Hindlimb muscle (tissue), 1 donor: Measurements from ENCODE around the gene GM2A. TPM values are rescaled to one million over a fixed set of nuclear protein-coding genes. Genes with fewer than 3 reads are reported as not detected.
A peak's percentile ranks its signal among the peaks of the same experiment; 100 is the strongest.

Source experiments
- DNase-seq: peaks from one replicate; pipeline ENCODE4 v3.0.0-alpha.2; 2013
- polyA plus RNA-seq: library from polyadenylated mRNA; unstranded; fragments of 120-200 nt; gene quantifications from one replicate; pipeline ENCODE4 v1.2.1, GENCODE V29; 2013; ENCODE audit not compliant: insufficient read length

Gene GM2A
- polyA plus RNA-seq: 26.9 TPM

- peak; percentile 99 for DNase-seq
These were observed at the start of gene GM2A for GRCh38 chr5:151252762-151253604. Gene GM2A (plus strand): TSS chr5:151253185. CDS start chr5:151253217, 32 bp downstream.

- DNase-seq: no peak
These were observed 48.9 kb upstream of the GM2A start for GRCh38 chr5:151204051-151204450.

- no peak for DNase-seq
These were observed 47.6 kb upstream of the GM2A start for GRCh38 chr5:151205411-151205810.

GRCh38 chr5:151208481-151208914, 44.5 kb upstream of the GM2A start:
- DNase-seq: no peak

GRCh38 chr5:151212406-151212798, 40.6 kb upstream of the GM2A start:
- no peak for DNase-seq

- DNase-seq: no peak
These were observed 39.0 kb upstream of the GM2A start for GRCh38 chr5:151213803-151214613.

- DNase-seq: no peak
These were observed 38.1 kb upstream of the GM2A start for GRCh38 chr5:151214614-151215545.

GRCh38 chr5:151215546-151215880, 37.5 kb upstream of the GM2A start:
- DNase-seq: no peak

GRCh38 chr5:151216781-151217180, 36.2 kb upstream of the GM2A start:
- DNase-seq: no peak

- DNase-seq: no peak
These were observed 34.8 kb upstream of the GM2A start for GRCh38 chr5:151218177-151218576.

- DNase-seq: no peak
These were observed 33.8 kb upstream of the GM2A start for GRCh38 chr5:151219138-151219537.

GRCh38 chr5:151219789-151220188, 33.2 kb upstream of the GM2A start:
- DNase-seq: no peak

- no peak for DNase-seq
These were observed 31.4 kb upstream of the GM2A start for GRCh38 chr5:151221574-151221973.

- no peak for DNase-seq
These were observed 30.8 kb upstream of the GM2A start for GRCh38 chr5:151222054-151222789.

- DNase-seq: no peak
These were observed 30.1 kb upstream of the GM2A start for GRCh38 chr5:151222790-151223446.

- peak; percentile 76 for DNase-seq
These were observed 29.3 kb upstream of the GM2A start, which contains the start of gene CCDC69 for GRCh38 chr5:151223447-151224264. Gene CCDC69 (minus strand): TSS chr5:151224092. CDS start chr5:151223970, 122 bp downstream.

GRCh38 chr5:151224372-151224771, 28.6 kb upstream of the GM2A start:
- DNase-seq: no peak

- DNase-seq: no peak
These were observed 27.9 kb upstream of the GM2A start for GRCh38 chr5:151225071-151225470.

- no peak for DNase-seq
These were observed 27.5 kb upstream of the GM2A start for GRCh38 chr5:151225475-151225874.

- no peak for DNase-seq
These were observed 25.0 kb upstream of the GM2A start for GRCh38 chr5:151227918-151228447.
